ENCODE results near the gene PROSER3. TPM values are rescaled to one million over a fixed set of nuclear protein-coding genes. Genes with fewer than 3 reads are reported as not detected.

The PROSER3 gene
- total RNA-seq, 4 donors from 2014 or later: 14.2 to 32.7 (median 19.9) TPM

GRCh38 chr19:35755131-35755549 lies 2.8 kb upstream of the PROSER3 start:
- H3K27me3 ChIP-seq: no peaks in the 10 kb centered on the region
- no peaks in the 10 kb centered on the region for H3K9me3 ChIP-seq
- DNase-seq (ENCODE audit: low spot score in 2 of 2): no peak
- H3K36me3 ChIP-seq: peaks cover 0 to 49% (median 4%) of the 10 kb centered on the region in 3 donors
- H3K4me3 ChIP-seq: peak overlapping the region in 1 of 4 donors; percentile 94
- WGBS, 2 donors: 51 to 52% methylated on average over 17 of the region's 17 CpGs
- peak overlapping the region; percentile 81 to 99 (median 96) for H3K27ac ChIP-seq
- TF ChIP-seq EP300 (IDR thresholded peaks at IDR 0.05) (no peak), CTCF (IDR thresholded peaks at IDR 0.05) (no peak), POLR2A (IDR thresholded peaks at IDR 0.05) (no peak)
- H3K4me1 ChIP-seq: peaks cover 4 to 55% (median 21%) of the 10 kb centered on the region in 4 donors

GRCh38 chr19:35755550-35756376 lies 2.2 kb upstream of the PROSER3 start:
- Histone ChIP-seq H3K27me3 (no peaks in the 10 kb centered on the region), H3K4me3 (peak overlapping the region; percentile 54 to 94 (median 89)), H3K4me1 (peaks cover 4 to 53% (median 21%) of the 10 kb centered on the region in 4 donors), H3K27ac (peak overlapping the region; percentile 90 to 99 (median 96)), H3K36me3 (peaks cover 0 to 55% (median 4%) of the 10 kb centered on the region in 3 donors), H3K9me3 (no peaks in the 10 kb centered on the region)
- no peak for TF ChIP-seq CTCF (IDR thresholded peaks at IDR 0.05)
- TF ChIP-seq EP300 (IDR thresholded peaks at IDR 0.05): peak in 1 of 2 donors; percentile 72
- peak in 1 of 2 donors; percentile 51 for TF ChIP-seq POLR2A (IDR thresholded peaks at IDR 0.05)
- 37 to 38% methylated on average over 25 to 28 of the region's 74 CpGs for WGBS, 2 donors
- DNase-seq (ENCODE audit: low spot score in 2 of 2): peak; percentile 84 to 90

GRCh38 chr19:35756377-35757230 lies 1.4 kb upstream of the PROSER3 start, which contains the start of gene HSPB6:
Gene HSPB6, minus strand, starts transcription at chr19:35757029. Its CDS starts 21 bp downstream, at chr19:35757008.
- peak within 1 kb of the TSS; percentile 90 to 99 (median 96) for H3K27ac ChIP-seq
- H3K4me1 ChIP-seq: peaks cover 4 to 53% (median 21%) of the 10 kb centered on the region in 4 donors
- peak within 1 kb of the TSS; percentile 54 to 94 (median 89) for H3K4me3 ChIP-seq
- H3K27me3 ChIP-seq: no peaks in the 10 kb centered on the region
- TF ChIP-seq POLR2A (IDR thresholded peaks at IDR 0.05): peak in 1 of 2 donors; percentile 68
- TF ChIP-seq CTCF (IDR thresholded peaks at IDR 0.05): no peak
- TF ChIP-seq EP300 (IDR thresholded peaks at IDR 0.05): peak in 1 of 2 donors; percentile 59
- peaks cover 0 to 56% (median 4%) of the 10 kb centered on the region in 3 donors for H3K36me3 ChIP-seq
- H3K9me3 ChIP-seq: no peaks in the 10 kb centered on the region
- DNase-seq (ENCODE audit: low spot score in 2 of 2): peak; percentile 49 to 52
- WGBS, 2 donors: 6 to 8% methylated on average over 45 to 48 of the region's 52 CpGs

GRCh38 chr19:35757231-35757748 lies 686 bp upstream of the PROSER3 start:
- 6 to 8% methylated on average over 17 to 19 of the region's 19 CpGs for WGBS, 2 donors
- Histone ChIP-seq H3K27ac (peak overlapping the region; percentile 90 to 99 (median 96)), H3K4me1 (peaks cover 4 to 53% (median 21%) of the 10 kb centered on the region in 4 donors), H3K36me3 (peaks cover 0 to 56% (median under 1%) of the 10 kb centered on the region in 3 donors), H3K4me3 (peak overlapping the region; percentile 27 to 94 (median 89)), H3K27me3 (no peaks in the 10 kb centered on the region), H3K9me3 (no peaks in the 10 kb centered on the region)
- DNase-seq (ENCODE audit: low spot score in 2 of 2): peak; percentile 84
- TF ChIP-seq POLR2A (IDR thresholded peaks at IDR 0.05) (peak in 1 of 2 donors; percentile 1), EP300 (IDR thresholded peaks at IDR 0.05) (peak; percentile 45 to 46), CTCF (IDR thresholded peaks at IDR 0.05) (no peak)

Data from tibial nerve (tissue), 4 donors.